MM.1S (cell line): ENCODE data around the gene NUP98.

Experiments
- EZH2 ChIP-seq: fragments of 300-600 bp; sonication (generic); optimal IDR thresholded peaks from 2 replicates; pipeline ENCODE3; 2017; ENCODE audit warnings: low read depth, mild to moderate bottlenecking, antibody characterized with exemption, low read length, mixed read lengths
- EZH2phosphoT487 ChIP-seq: fragments of 300-600 bp; sonication (generic); IDR thresholded peaks from 2 replicates; pipeline ENCODE4 v1.6.1; 2018; ENCODE audit warnings: antibody characterized with exemption, low read length
- TF ChIP-seq, protein P1 (sequence below): fragments of 300-600 bp; sonication (generic); IDR thresholded peaks from 2 replicates; pipeline ENCODE4 v1.5.1; 2016; ENCODE audit warnings: antibody characterized with exemption, low read length, mixed read lengths

DNA sequence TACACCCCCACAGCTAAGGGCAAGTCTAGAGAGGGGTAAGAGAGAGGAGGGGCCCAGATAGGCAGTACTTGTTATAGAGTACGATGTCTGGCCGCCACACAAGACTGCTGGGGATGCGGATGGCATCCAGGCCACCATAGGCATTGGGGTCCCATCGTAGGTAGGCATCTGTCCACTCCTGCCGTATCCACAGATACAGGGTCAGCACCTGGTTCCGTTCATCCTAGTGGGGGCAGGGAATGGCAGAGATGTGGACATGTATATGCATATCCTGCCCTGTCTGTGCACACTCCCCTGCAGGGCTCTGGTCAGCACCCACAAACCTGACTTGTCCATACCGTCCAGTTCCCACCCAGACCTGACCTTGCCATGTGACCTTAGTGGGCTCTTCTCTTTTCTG is 128.2 kb downstream of the NUP98 start:
- no peak for TF ChIP-seq EZH2
- TF ChIP-seq, protein P1, sequence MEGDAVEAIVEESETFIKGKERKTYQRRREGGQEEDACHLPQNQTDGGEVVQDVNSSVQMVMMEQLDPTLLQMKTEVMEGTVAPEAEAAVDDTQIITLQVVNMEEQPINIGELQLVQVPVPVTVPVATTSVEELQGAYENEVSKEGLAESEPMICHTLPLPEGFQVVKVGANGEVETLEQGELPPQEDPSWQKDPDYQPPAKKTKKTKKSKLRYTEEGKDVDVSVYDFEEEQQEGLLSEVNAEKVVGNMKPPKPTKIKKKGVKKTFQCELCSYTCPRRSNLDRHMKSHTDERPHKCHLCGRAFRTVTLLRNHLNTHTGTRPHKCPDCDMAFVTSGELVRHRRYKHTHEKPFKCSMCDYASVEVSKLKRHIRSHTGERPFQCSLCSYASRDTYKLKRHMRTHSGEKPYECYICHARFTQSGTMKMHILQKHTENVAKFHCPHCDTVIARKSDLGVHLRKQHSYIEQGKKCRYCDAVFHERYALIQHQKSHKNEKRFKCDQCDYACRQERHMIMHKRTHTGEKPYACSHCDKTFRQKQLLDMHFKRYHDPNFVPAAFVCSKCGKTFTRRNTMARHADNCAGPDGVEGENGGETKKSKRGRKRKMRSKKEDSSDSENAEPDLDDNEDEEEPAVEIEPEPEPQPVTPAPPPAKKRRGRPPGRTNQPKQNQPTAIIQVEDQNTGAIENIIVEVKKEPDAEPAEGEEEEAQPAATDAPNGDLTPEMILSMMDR, result no peak
- TF ChIP-seq EZH2phosphoT487, result no peak
